HG02970 (cell line): ENCODE measurements around the gene DRAP1.

Experiments used
- ATAC-seq: cut with Tn5 transposase; IDR thresholded peaks from one replicate; pipeline ENCODE4 v1.9.1; 2021; ENCODE audit warnings: mild to moderate bottlenecking, moderate library complexity, moderate number of reproducible peaks; ENCODE audit not compliant: unreplicated experiment, low FRiP score

Gene DRAP1

DNA sequence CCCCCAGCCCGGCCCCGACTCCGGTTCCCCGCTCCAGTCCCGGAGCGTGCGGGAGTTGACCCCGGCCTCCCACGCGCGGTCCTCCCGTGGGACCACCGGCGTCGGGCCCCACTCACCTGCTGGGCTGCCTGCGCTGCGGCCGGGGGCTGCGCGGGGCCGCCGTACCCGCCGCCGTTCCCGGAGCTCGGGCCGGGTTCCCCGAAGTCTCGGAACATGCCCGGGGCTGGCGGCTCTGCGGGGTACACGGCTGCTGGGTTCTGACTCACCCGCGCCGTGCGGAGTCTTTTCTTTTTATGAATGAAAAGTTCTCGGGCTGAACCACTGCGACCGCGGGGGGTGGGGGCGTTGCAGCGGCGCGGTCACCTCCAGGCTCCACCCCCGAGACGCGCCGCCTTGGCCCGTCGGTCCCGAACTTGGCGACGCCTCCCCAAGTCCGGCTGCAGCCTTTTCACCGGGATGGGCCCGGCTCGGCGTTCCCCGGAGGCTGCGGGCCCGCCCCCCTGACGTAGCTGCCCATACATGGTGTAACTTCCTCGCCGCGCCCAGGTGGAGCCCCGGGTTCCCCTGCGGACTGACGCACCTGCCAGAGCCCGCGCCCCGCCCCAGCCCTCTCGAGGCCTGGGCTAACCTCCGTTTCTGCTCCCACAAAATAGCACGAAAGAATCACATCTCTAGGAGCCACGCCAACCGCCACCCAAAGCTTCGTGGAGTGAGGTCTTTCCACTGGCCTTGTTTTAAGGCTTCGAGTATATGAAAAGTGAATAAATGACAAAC, 18.9 kb upstream of the DRAP1 start, which contains the start of gene FOSL1:
FOSL1 (minus strand) TSS at position 264 of the 774 bp plus-strand sequence; CDS start at position 215, 49 bp downstream.
- peak; percentile 88 for ATAC-seq

GRCh38 chr11:65900899-65901180, 18.4 kb upstream of the DRAP1 start:
- no peak for ATAC-seq

- ATAC-seq, result no peak
These were observed 16.2 kb upstream of the DRAP1 start for GRCh38 chr11:65903068-65903481.

GRCh38 chr11:65903715-65904114, 15.5 kb upstream of the DRAP1 start:
- no peak for ATAC-seq

DNA sequence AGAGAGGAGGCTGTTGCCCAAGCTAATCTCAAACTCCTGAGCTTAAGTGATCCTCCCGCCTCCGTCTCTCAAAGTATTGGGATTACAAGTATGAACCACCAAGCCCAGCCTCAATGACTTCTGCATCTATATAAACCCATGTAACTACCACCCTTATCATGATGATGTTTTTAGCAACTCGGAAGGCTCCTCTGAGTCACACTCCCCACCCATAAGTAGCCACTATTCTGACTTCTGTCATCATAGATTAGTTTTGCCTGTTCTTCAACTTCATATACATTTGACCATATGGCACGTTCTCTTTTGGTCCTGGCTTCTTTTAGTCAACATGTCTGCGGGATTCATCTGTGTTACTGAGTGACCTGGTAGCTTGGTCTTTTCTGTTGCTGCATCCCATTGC, 12.6 kb upstream of the DRAP1 start:
- ATAC-seq, result no peak

GRCh38 chr11:65907878-65908277, 11.3 kb upstream of the DRAP1 start:
- no peak for ATAC-seq

- ATAC-seq, result no peak
These were observed 7.3 kb upstream of the DRAP1 start for GRCh38 chr11:65911682-65912568.

DNA sequence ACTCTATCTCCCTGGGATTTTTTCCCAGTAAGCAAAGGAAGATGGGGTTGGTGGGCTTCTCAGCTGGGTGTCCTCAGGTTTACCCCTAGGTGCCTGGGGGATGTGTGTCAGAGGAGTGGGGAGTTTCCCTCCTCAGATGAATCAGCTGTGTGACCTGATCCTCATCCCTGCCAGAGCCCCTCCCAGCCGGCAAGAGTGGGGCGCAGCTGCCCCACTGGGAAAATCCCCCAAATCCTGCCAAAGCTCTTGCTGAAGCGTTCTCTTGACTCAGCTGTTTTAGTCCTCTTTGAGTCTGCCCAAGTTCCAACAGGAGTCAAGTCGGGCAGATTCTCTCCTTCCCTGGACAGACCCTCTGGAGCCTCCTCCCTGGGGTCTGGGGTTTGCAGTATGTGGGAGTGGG, 6.4 kb upstream of the DRAP1 start:
- no peak for ATAC-seq

GRCh38 chr11:65915101-65915820, 4.0 kb upstream of the DRAP1 start:
- no peak for ATAC-seq

- ATAC-seq, result no peak
These were observed 3.4 kb upstream of the DRAP1 start for GRCh38 chr11:65915821-65916251.

GRCh38 chr11:65916391-65916790, 2.8 kb upstream of the DRAP1 start:
- ATAC-seq, result no peak

DNA sequence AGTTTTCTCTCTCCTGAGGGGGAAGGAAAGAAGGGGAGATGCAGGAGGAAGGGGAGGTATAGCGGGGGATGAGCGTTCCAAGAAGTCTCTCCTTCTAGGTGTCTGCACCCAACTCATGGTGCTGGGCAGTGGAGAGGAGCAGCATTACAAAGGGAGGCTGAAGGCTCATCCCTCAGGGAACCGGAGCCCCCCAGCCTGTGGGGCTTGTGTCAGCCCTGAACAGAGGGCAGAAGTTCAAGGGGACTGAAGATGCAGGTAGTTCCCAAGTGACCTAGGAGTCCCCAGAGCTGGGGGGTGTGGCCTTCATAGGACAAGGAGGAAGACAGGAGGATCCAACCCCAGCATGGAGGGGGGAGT, 2.2 kb upstream of the DRAP1 start:
- ATAC-seq, result no peak

- no peak for ATAC-seq
These were observed 1.6 kb upstream of the DRAP1 start for GRCh38 chr11:65917434-65918210.

- peak; percentile 61 for ATAC-seq
These were observed 750 bp upstream of the DRAP1 start, which contains the start of gene C11orf68 for GRCh38 chr11:65918211-65919140. C11orf68 (minus strand) TSS chr11:65919062; CDS start chr11:65919031, 31 bp downstream.

- peak; percentile 36 for ATAC-seq
These were observed 546 bp downstream of the DRAP1 start for GRCh38 chr11:65919573-65920371.

DNA sequence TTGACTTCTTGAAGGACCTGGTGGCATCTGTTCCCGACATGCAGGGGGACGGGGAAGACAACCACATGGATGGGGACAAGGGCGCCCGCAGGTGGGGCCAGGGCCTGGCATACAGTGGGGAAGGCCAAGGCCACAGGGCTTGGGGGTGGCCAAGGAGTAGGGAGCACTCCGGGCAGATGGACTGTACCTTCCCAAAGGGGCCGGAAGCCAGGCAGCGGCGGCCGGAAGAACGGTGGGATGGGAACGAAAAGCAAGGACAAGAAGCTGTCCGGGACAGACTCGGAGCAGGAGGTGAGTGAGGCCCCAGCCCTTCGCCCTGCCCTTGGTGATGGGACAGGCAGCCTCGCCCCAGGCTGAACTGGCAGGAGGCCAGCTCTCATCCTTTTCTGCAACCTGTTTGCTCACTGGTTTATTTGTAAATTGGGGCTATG, 1.2 kb downstream of the DRAP1 start:
- ATAC-seq, result no peak

DNA sequence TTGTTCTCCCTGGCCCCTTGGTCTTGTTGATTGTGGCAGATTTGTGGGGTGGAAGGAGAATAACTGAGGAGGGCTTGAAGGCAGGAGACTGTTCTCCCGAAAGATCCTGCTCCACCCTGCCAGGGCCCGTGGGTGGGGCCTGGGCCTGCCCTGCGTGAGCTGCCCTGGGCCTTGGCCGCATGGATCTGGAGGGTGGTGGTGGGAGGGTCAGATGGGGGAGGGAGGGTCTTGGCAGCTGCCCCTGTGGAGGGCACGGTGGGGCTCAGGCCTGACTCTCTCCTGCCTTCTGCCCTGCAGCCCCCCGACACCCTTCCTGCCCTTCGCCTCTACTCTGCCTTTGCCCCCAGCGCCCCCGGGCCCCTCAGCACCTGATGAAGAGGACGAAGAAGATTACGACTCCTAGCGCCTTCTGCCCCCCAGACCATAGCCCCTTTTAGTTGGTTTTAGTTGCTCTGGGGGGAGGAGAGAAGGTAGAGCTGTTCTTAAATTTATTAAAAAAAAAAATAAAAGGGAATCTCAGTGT, 1.9 kb downstream of the DRAP1 start:
- no peak for ATAC-seq

DNA sequence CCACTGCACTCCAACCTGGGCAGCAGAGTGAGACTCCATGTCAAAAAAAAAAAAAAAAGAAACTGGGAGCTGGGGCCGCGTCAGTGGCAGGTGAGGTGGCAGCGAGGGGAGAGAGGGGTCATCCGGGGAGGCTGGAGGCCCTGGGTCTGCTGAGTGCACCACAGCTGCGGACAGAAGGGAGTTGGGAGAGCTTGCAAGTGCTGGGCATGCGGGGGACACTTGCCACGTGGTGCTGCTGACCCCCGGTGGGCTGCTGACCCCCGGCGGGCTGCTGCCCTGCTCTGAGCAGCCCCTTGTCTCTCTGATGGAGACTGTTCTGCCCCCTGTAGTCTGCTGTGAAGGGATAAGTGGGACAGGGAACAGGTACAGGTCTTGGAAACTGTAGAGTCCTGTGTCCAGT, 2.6 kb downstream of the DRAP1 start:
- ATAC-seq, result no peak
